HG02623 (cell line): ENCODE data around the gene ABCB9.

Experiments used
- ATAC-seq: cut with Tn5 transposase; IDR thresholded peaks from one replicate; pipeline ENCODE4 v1.9.1; 2021; ENCODE audit warnings: moderate library complexity; ENCODE audit not compliant: unreplicated experiment

ABCB9 gene

GRCh38 chr12:122982963-122983788, 16.9 kb upstream of the ABCB9 start:
- ATAC-seq: no peak

- ATAC-seq: no peak
Measured at GRCh38 chr12:122982477-122982815, 16.2 kb upstream of the ABCB9 start.

GRCh38 chr12:122981587-122982476, 15.6 kb upstream of the ABCB9 start:
- ATAC-seq: no peak

- peak; percentile 19 for ATAC-seq
Measured at GRCh38 chr12:122981036-122981471, 14.8 kb upstream of the ABCB9 start.

- ATAC-seq: peak; percentile 59
Measured at GRCh38 chr12:122980183-122981035, 14.1 kb upstream of the ABCB9 start, which contains the start of gene ARL6IP4. Gene ARL6IP4, plus strand, starts transcription at chr12:122980681. Its CDS starts 459 bp downstream, at chr12:122981140.

- ATAC-seq: no peak
Measured at GRCh38 chr12:122979908-122980182, 13.6 kb upstream of the ABCB9 start.

- ATAC-seq: no peak
Measured at GRCh38 chr12:122979001-122979907, 13.0 kb upstream of the ABCB9 start.

- no peak for ATAC-seq
Measured at GRCh38 chr12:122978507-122978955, 12.3 kb upstream of the ABCB9 start.

- ATAC-seq: no peak
Measured at GRCh38 chr12:122977655-122978392, 11.6 kb upstream of the ABCB9 start.

- no peak for ATAC-seq
Measured at GRCh38 chr12:122977153-122977552, 10.9 kb upstream of the ABCB9 start.

- no peak for ATAC-seq
Measured at GRCh38 chr12:122976648-122976975, 10.3 kb upstream of the ABCB9 start.

- no peak for ATAC-seq
Measured at GRCh38 chr12:122975790-122976647, 9.8 kb upstream of the ABCB9 start.

- ATAC-seq: peak; percentile 55
Measured at GRCh38 chr12:122974892-122975789, 8.9 kb upstream of the ABCB9 start, which contains the start of gene OGFOD2. Gene OGFOD2, plus strand, starts transcription at chr12:122975244. Its CDS starts 8 bp downstream, at chr12:122975252.

GRCh38 chr12:122974274-122974891, 8.1 kb upstream of the ABCB9 start:
- peak; percentile 68 for ATAC-seq

- ATAC-seq: no peak
Measured at GRCh38 chr12:122969676-122970075, 3.4 kb upstream of the ABCB9 start.

GRCh38 chr12:122968104-122968503, 1.8 kb upstream of the ABCB9 start:
- ATAC-seq: no peak
